ENCODE data around the gene AHSA1. TPM values are rescaled to one million over a fixed set of nuclear protein-coding genes. Genes with fewer than 3 reads are reported as not detected.
A peak's percentile ranks its signal among the peaks of the same experiment; 100 is the strongest.

The AHSA1 gene
- total RNA-seq, 1 experiment from 2014 or later: 674 TPM

- no peaks in the 10 kb centered on the region for H3K79me2 ChIP-seq (ENCODE audit: low read depth)
- DNase-seq: peak in 1 of 2 experiments; percentile 56
- H3F3A ChIP-seq (ENCODE audit: insufficient read depth, low read depth): peaks cover 11% of the 10 kb centered on the region; the same call in 1 of the 2 replicates
- H3K4me2 ChIP-seq: no peak within 1 kb of the TSS
- no peaks in the 10 kb centered on the region for H3K36me3 ChIP-seq (ENCODE audit: low read depth)
- H3K4me1 ChIP-seq (replicated peaks; ENCODE audit: insufficient read depth): no peaks in the 10 kb centered on the region
- no peak for TF ChIP-seq EZH2 (IDR thresholded peaks at IDR 0.05; ENCODE audit: low read depth)
- TF ChIP-seq, protein P1, sequence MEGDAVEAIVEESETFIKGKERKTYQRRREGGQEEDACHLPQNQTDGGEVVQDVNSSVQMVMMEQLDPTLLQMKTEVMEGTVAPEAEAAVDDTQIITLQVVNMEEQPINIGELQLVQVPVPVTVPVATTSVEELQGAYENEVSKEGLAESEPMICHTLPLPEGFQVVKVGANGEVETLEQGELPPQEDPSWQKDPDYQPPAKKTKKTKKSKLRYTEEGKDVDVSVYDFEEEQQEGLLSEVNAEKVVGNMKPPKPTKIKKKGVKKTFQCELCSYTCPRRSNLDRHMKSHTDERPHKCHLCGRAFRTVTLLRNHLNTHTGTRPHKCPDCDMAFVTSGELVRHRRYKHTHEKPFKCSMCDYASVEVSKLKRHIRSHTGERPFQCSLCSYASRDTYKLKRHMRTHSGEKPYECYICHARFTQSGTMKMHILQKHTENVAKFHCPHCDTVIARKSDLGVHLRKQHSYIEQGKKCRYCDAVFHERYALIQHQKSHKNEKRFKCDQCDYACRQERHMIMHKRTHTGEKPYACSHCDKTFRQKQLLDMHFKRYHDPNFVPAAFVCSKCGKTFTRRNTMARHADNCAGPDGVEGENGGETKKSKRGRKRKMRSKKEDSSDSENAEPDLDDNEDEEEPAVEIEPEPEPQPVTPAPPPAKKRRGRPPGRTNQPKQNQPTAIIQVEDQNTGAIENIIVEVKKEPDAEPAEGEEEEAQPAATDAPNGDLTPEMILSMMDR (conservative IDR thresholded peaks at IDR 0.05): no peak
- H3K27me3 ChIP-seq (ENCODE audit: insufficient read depth, low read depth): no peaks in the 10 kb centered on the region
- BruUV-seq (replicated peaks): no TSS peak
- H4K20me1 ChIP-seq (ENCODE audit: insufficient read depth): no peaks in the 10 kb centered on the region
- H3K9me3 ChIP-seq (ENCODE audit: insufficient read depth, low read depth): no peaks in the 10 kb centered on the region
- POLR2A ChIA-PET (ENCODE audit: unreplicated experiment): no interaction called here
- H3K27ac ChIP-seq: no peak within 1 kb of the TSS
- no peak within 1 kb of the TSS for H2AFZ ChIP-seq
- H3K9me2 ChIP-seq (ENCODE audit: insufficient read depth): no peaks in the 10 kb centered on the region
- CTCF ChIA-PET: no interaction called here
- no peak within 1 kb of the TSS for H3K4me3 ChIP-seq
- intact Hi-C loops (cut with micrococcal nuclease; ENCODE audit: unreplicated experiment): no loop called here
These were observed 40.5 kb downstream of the AHSA1 start, which contains the start of gene ISM2 for GRCh38 chr14:77498120-77498979. TSS of gene ISM2 (minus strand) at chr14:77498816. CDS start at chr14:77498793, 23 bp downstream.

DNA sequence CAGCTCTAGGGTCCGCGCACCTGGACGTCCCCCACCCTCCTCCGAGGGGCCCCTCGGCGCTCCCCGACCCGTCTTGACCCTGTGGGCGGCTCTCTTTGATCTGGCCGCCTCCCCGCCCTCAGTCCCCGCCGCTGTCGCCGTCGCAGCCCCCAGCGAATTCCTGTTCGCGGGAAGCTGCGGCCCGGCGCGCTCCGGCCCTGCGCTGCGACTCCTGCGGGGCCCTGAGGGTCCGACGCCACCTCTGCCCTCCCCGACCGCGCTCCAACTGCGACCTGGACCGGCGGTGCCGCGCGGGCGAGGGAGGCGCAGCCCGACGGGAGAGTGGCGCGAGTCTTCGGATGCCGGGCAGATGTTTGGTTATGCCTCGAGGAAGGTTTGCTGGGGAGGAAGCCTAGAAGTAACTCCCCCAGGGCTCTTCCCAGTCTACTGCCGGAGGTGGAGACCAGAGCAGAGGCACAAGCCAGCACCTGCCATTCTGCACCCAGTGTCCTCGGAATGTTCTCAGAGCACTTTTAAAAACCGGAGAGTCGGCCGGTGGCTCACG lies 41.2 kb downstream of the AHSA1 start:
- Histone ChIP-seq H3F3A (ENCODE audit: insufficient read depth, low read depth) (peaks cover 11% of the 10 kb centered on the region; the same call in 1 of the 2 replicates), H2AFZ (no peak overlapping the region), H3K4me1 (replicated peaks; ENCODE audit: insufficient read depth) (no peaks in the 10 kb centered on the region), H3K36me3 (ENCODE audit: low read depth) (no peaks in the 10 kb centered on the region), H4K20me1 (ENCODE audit: insufficient read depth) (no peaks in the 10 kb centered on the region), H3K27me3 (ENCODE audit: insufficient read depth, low read depth) (no peaks in the 10 kb centered on the region), H3K27ac (no peak overlapping the region), H3K4me2 (no peak overlapping the region), H3K79me2 (ENCODE audit: low read depth) (no peaks in the 10 kb centered on the region), H3K9me2 (ENCODE audit: insufficient read depth) (no peaks in the 10 kb centered on the region), H3K4me3 (no peak overlapping the region), H3K9me3 (ENCODE audit: insufficient read depth, low read depth) (no peaks in the 10 kb centered on the region)
- intact Hi-C loops (cut with micrococcal nuclease; ENCODE audit: unreplicated experiment): no loop called here
- POLR2A ChIA-PET (ENCODE audit: unreplicated experiment): no interaction called here
- no TSS peak for BruUV-seq (replicated peaks)
- no peak for TF ChIP-seq EZH2 (IDR thresholded peaks at IDR 0.05; ENCODE audit: low read depth)
- TF ChIP-seq, protein P1 (conservative IDR thresholded peaks at IDR 0.05): no peak
- CTCF ChIA-PET: no interaction called here
- no peak for DNase-seq

DNA sequence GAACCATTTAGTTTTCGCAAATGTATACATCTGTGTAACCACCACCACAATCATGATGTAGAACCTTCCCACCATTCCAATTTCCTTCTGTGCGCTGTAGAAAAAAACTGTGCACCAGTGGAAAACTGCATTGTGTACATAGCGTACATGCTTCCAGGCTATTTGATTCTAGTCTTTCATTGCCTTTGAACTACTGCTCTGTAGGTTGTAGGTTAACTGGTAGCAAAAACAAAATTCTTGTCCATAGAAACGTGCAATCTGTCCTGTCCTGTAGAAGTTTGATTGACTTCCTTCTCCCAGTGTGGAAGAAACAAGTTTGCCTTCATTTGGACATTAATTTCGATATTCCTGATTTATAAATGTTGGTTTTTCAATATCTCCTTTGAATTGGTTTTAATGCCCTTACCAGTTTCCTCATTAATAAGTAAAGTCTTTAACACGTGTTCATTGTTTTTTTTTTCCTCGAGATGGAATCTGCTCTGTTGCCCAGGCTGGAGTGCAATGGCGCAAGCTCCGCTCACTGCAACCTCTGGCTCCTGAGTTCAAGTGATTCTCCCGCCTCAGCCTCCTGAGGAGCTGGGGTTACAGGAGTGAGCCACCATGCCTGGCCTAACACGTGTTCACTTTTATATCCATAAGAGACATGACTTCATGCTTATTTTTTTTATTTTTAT lies 44.4 kb downstream of the AHSA1 start:
- Histone ChIP-seq H4K20me1 (ENCODE audit: insufficient read depth) (no peaks in the 10 kb centered on the region), H3K4me3 (no peak overlapping the region), H3K79me2 (ENCODE audit: low read depth) (no peaks in the 10 kb centered on the region), H3F3A (ENCODE audit: insufficient read depth, low read depth) (peaks cover 9% of the 10 kb centered on the region; the same call in 1 of the 2 replicates), H3K9me2 (ENCODE audit: insufficient read depth) (no peaks in the 10 kb centered on the region), H2AFZ (no peak overlapping the region), H3K4me2 (no peak overlapping the region), H3K36me3 (ENCODE audit: low read depth) (peaks cover 4% of the 10 kb centered on the region), H3K27me3 (ENCODE audit: insufficient read depth, low read depth) (no peaks in the 10 kb centered on the region), H3K27ac (no peak overlapping the region), H3K9me3 (ENCODE audit: insufficient read depth, low read depth) (no peaks in the 10 kb centered on the region), H3K4me1 (replicated peaks; ENCODE audit: insufficient read depth) (no peaks in the 10 kb centered on the region)
- TF ChIP-seq, protein P1 (conservative IDR thresholded peaks at IDR 0.05): no peak
- TF ChIP-seq EZH2 (IDR thresholded peaks at IDR 0.05; ENCODE audit: low read depth): no peak
- ChIA-PET CTCF (no interaction called here), POLR2A (ENCODE audit: unreplicated experiment) (no interaction called here)
- BruUV-seq (replicated peaks): no TSS peak
- DNase-seq: no peak
- intact Hi-C loops (cut with micrococcal nuclease; ENCODE audit: unreplicated experiment): no loop called here
